Endothelial cell of umbilical vein (primary cell): Measurements from ENCODE around the gene TARDBP. TPM values are rescaled to one million over a fixed set of nuclear protein-coding genes. Genes with fewer than 3 reads are reported as not detected.
"Not testable (repeated sequence)": the region's sequence is repeated elsewhere in the genome, so short reads cannot be mapped to it uniquely, and the experiment has no call there.

Experiments used
- BruUV-seq: library from RNA; stranded (reverse); fragments of 400-500 nt; replicated peaks from 2 replicates; lab custom pipeline; 2021; lab: Mats Ljungman, UMichigan
- CTCF ChIA-PET: fragments of 300-600, 350-600 bp; sonication (Branson Sonifier 250); formaldehyde crosslinking; loops from one replicate; lab custom pipeline; 2021; ENCODE audit warnings: antibody characterized with exemption, inconsistent platforms; lab: Charles Lee
- POLR2A ChIA-PET: fragments of 300-600, 350-600 bp; sonication (Branson Sonifier 250); formaldehyde crosslinking; loops from one replicate; lab custom pipeline; 2021; ENCODE audit warnings: antibody characterized with exemption, inconsistent platforms; lab: Charles Lee
- DNase-seq: peaks from one replicate; pipeline ENCODE4 v3.0.0-alpha.2; 2011; ENCODE audit warnings: low read depth, low spot score
- FAIRE-seq: peaks from 2 replicates; lab custom pipeline; 2011; peaks lifted over from hg19 to GRCh38; lab: Jason Lieb, UNC
- H2AFZ ChIP-seq: 2 replicates; pipeline ENCODE4 v1.6.0; 2012; ENCODE audit warnings: low read depth, low read length, control low read depth, inconsistent platforms
- H3K27ac ChIP-seq: 2 replicates; pipeline ENCODE4 v1.5.1; 2011; ENCODE audit warnings: low read depth, mild to moderate bottlenecking, control low read depth, low read length, moderate library complexity; ENCODE audit not compliant: insufficient read depth
- H3K27me3 ChIP-seq, 2 experiments: 2 replicates each; pipeline versions ENCODE4 v1.6.0 to v1.6.1; 2011; ENCODE audit warnings: low read length in 2 of 2, mixed read lengths in 1 of 2; ENCODE audit not compliant: control insufficient read depth in 2 of 2, insufficient read depth in 2 of 2
- H3K36me3 ChIP-seq, 2 experiments: 2 replicates in 1 of 2; 3 replicates in 1 of 2; pipeline ENCODE4 v1.5.1; 2011; ENCODE audit warnings: low read length in 2 of 2, mild to moderate bottlenecking in 1 of 2, moderate library complexity in 1 of 2; ENCODE audit not compliant: control insufficient read depth in 2 of 2, insufficient read depth in 2 of 2; ENCODE audit errors: extremely low read depth in 1 of 2
- H3K4me1 ChIP-seq: 3 replicates; pipeline ENCODE4 v1.5.1; 2011; ENCODE audit warnings: mild to moderate bottlenecking, low read length; ENCODE audit not compliant: control insufficient read depth, insufficient read depth; ENCODE audit errors: extremely low read depth
- H3K4me2 ChIP-seq: 2 replicates; pipeline ENCODE4 v1.6.1; 2011; ENCODE audit warnings: low read length, control low read depth, mixed read lengths; ENCODE audit not compliant: insufficient read depth
- H3K4me3 ChIP-seq, 3 experiments: fragments of 200-600 bp in 1 of 3; sonication (generic), shearing (Covaris generic) in 1 of 3; replicated peaks in 1 of 3; 2 replicates each; pipeline ENCODE4 v1.5.1; 2011 to 2016; ENCODE audit warnings: control low read depth in 3 of 3, low read length in 3 of 3, mild to moderate bottlenecking in 2 of 3, inconsistent platforms in 1 of 3, low read depth in 1 of 3, moderate library complexity in 1 of 3; ENCODE audit not compliant: insufficient read depth in 1 of 3
- H3K79me2 ChIP-seq: 2 replicates; pipeline ENCODE4 v1.6.0; 2012; ENCODE audit warnings: low read length, inconsistent platforms; ENCODE audit not compliant: control insufficient read depth, insufficient read depth
- H3K9ac ChIP-seq: replicated peaks from 2 replicates; pipeline ENCODE3; 2011; ENCODE audit warnings: low read length, control low read depth; ENCODE audit not compliant: insufficient read depth; ENCODE audit errors: extremely low read depth
- H3K9me1 ChIP-seq: replicated peaks from 3 replicates; pipeline ENCODE4 v1.6.0; 2011; ENCODE audit warnings: mild to moderate bottlenecking, low read length; ENCODE audit not compliant: control insufficient read depth, insufficient read depth; ENCODE audit errors: extremely low read depth
- H3K9me3 ChIP-seq: replicated peaks from 2 replicates; pipeline ENCODE4 v1.5.1; 2012; ENCODE audit warnings: low read length, inconsistent platforms; ENCODE audit not compliant: control insufficient read depth, insufficient read depth
- H4K20me1 ChIP-seq: replicated peaks from 2 replicates; pipeline ENCODE3; 2011; ENCODE audit warnings: mild to moderate bottlenecking, low read length; ENCODE audit not compliant: control insufficient read depth, insufficient read depth; ENCODE audit errors: extremely low read depth
- EZH2 ChIP-seq: IDR thresholded peaks from 2 replicates; pipeline ENCODE4 v1.6.1; 2012; ENCODE audit warnings: borderline replicate concordance, low read depth, mild to moderate bottlenecking, moderate library complexity, low read length, inconsistent platforms; ENCODE audit not compliant: severe bottlenecking
- FOS ChIP-seq: IDR thresholded peaks from 2 replicates; pipeline ENCODE4 v1.6.1; 2011; ENCODE audit warnings: mild to moderate bottlenecking, low read length, moderate library complexity, borderline replicate concordance; ENCODE audit not compliant: insufficient read depth
- GATA2 ChIP-seq: IDR thresholded peaks from 2 replicates; pipeline ENCODE4 v1.7.0; 2011; ENCODE audit warnings: low read depth, mild to moderate bottlenecking, moderate library complexity, mixed read lengths, low read length; ENCODE audit not compliant: insufficient read length, insufficient read depth
- JUN ChIP-seq: IDR thresholded peaks from 2 replicates; pipeline ENCODE4 v1.6.1; 2011; ENCODE audit warnings: borderline replicate concordance, low read depth; ENCODE audit not compliant: insufficient read length, insufficient read depth
- MAX ChIP-seq: IDR thresholded peaks from 2 replicates; pipeline ENCODE4 v1.6.1; 2011; ENCODE audit not compliant: insufficient read depth, insufficient read length
- MYC ChIP-seq: IDR thresholded peaks from one replicate; pipeline ENCODE4 v1.6.1; 2011; ENCODE audit warnings: mild to moderate bottlenecking, low read depth, low read length
- POLR2A ChIP-seq: IDR thresholded peaks from 2 replicates; pipeline ENCODE4 v1.6.1; 2012; ENCODE audit warnings: low read depth, mild to moderate bottlenecking, control low read depth, low read length
- POLR2AphosphoS5 ChIP-seq: IDR thresholded peaks from 2 replicates; pipeline ENCODE4 v1.6.1; 2012; ENCODE audit warnings: low read depth, mild to moderate bottlenecking, control low read depth, low read length, moderate library complexity; ENCODE audit not compliant: insufficient read depth
- dilution Hi-C: fragments of 300-500 bp; cut with MboI; formaldehyde crosslinking; loops from one replicate; pipeline ENCODE4 v1.15.0; 2019; ENCODE audit warnings: low sequenced_read_pairs; ENCODE audit not compliant: extremely low pct_ligation_motif_present
- intact Hi-C: fragments of 100-400 bp; cut with micrococcal nuclease; formaldehyde crosslinking; loops from one replicate; pipeline ENCODE4 v1.10.0; 2022
- polyA plus RNA-seq, 4 experiments: library from polyadenylated mRNA; depleted of rRNA in 3 of 4; stranded (reverse) in 3 of 4; unstranded in 1 of 4; fragments of >200 nt; gene quantifications; 2 replicates each; pipeline versions ENCODE4 v1.2.1 to v1.2.3, GENCODE V29; 2011 to 2012; ENCODE audit warnings: missing spikeins in 1 of 4
- total RNA-seq: library from RNA; stranded (reverse); gene quantifications from 2 replicates; pipeline ENCODE4 v1.2.3, GENCODE V29; 2021
- TF ChIP-seq, protein P1 (sequence below), 2 donors: IDR thresholded peaks; 1 replicate in 1 of 2; 2 replicates in 1 of 2; pipeline ENCODE4 v1.5.1; 2011; ENCODE audit warnings: low read length in 2 of 2, mild to moderate bottlenecking in 2 of 2, moderate library complexity in 2 of 2, control low read depth in 1 of 2, inconsistent platforms in 1 of 2, low read depth in 1 of 2; ENCODE audit not compliant: insufficient read depth in 1 of 2; ENCODE audit errors: extremely low read depth in 1 of 2

The TARDBP gene
- total and polyA plus RNA-seq, 2 donors (not counting 3 experiments of a cell fraction or from before 2014, with no cell fraction given), result 106 to 183 TPM

DNA sequence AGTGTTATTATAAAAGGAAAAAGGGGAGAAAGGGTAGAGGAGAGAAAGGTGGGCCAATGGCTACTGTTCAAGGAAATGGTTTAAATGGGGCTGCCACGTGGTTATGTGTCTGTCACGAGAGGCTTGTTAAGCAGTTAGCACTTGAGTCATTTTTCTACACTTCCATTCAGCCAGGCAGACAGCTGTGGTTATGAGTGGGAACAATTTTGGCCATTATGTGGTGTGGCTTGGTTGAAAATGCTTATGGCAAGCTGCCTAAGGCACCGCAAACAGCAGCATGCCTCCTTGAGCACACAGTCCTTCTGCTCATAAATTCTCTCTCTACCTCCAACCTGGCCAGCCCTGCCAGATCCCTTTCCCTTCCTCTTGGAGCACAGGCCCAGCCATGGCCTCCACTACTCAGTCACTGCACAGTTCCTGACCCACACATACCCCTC is 50.5 kb downstream of the TARDBP start:
- Histone ChIP-seq H3K79me2 (peaks cover 19% of the 10 kb centered on the region), H3K4me1 (peaks cover 13% of the 10 kb centered on the region), H3K9me3 (no peaks in the 10 kb centered on the region), H3K9me1 (no peaks in the 10 kb centered on the region), H3K9ac (no peak overlapping the region), H3K27ac (no peak overlapping the region), H3K4me2 (no peak overlapping the region), H3K36me3 (peaks cover 7 to 18% of the 10 kb centered on the region in 2 experiments), H4K20me1 (no peaks in the 10 kb centered on the region), H3K27me3 (no peaks in the 10 kb centered on the region), H2AFZ (no peak overlapping the region), H3K4me3 (no peak overlapping the region)
- TF ChIP-seq FOS (no peak), JUN (no peak), MYC (no peak), POLR2AphosphoS5 (no peak), POLR2A (no peak), EZH2 (no peak), GATA2 (no peak), MAX (no peak)
- TF ChIP-seq, protein P1, sequence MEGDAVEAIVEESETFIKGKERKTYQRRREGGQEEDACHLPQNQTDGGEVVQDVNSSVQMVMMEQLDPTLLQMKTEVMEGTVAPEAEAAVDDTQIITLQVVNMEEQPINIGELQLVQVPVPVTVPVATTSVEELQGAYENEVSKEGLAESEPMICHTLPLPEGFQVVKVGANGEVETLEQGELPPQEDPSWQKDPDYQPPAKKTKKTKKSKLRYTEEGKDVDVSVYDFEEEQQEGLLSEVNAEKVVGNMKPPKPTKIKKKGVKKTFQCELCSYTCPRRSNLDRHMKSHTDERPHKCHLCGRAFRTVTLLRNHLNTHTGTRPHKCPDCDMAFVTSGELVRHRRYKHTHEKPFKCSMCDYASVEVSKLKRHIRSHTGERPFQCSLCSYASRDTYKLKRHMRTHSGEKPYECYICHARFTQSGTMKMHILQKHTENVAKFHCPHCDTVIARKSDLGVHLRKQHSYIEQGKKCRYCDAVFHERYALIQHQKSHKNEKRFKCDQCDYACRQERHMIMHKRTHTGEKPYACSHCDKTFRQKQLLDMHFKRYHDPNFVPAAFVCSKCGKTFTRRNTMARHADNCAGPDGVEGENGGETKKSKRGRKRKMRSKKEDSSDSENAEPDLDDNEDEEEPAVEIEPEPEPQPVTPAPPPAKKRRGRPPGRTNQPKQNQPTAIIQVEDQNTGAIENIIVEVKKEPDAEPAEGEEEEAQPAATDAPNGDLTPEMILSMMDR (IDR thresholded peaks at IDR 0.05; ENCODE audit: extremely low read depth in 1 of 2, insufficient read depth in 1 of 2, low read depth in 1 of 2, low read length in 2 of 2), result no peak
- no TSS peak for BruUV-seq
- FAIRE-seq (no peak), DNase-seq (no peak)
- dilution Hi-C loops, result no loop called here
- ChIA-PET POLR2A (no interaction called here), CTCF (interaction anchor here (4.1 kb wide), 1 partner anchor 25 kb away, joined by 69 read pairs; no protein-coding TSS in a partner anchor)
- intact Hi-C loops, result loop anchor here (5.0 kb wide), 1 partner anchor 34 kb away; the partner anchor contains the start of gene EXOSC10

DNA sequence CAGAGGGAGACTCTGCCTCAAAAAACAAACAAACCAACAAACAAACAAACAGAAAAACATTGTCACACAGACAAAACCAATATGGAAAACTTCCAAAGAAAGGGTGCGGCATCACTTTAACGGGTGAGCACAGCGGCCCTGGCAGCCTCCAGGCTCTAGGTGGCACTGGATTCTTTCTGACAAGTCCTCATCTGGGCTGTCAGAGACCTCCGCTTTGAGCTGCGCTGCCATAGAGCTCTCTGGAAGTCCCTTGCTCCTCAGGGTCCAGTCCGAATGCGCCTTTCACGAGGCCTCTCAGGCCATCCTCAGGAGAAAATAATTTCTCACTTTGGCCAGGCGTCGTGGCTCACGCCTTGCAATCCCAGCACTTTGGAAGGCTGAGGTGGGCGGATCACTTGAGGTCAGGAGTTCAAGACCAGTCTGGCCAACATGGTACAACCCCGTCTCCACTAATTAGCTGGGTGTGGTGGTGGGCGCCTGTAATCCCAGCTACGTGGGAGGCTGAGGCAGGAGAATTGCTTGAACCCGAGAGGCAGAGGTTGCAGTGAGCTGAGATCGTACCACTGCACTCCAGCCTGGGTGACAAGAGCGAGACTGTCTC is 51.6 kb downstream of the TARDBP start:
- H3K9me1 ChIP-seq, FAIRE-seq, H3K4me2 ChIP-seq, POLR2A ChIA-PET, H3K9me3 ChIP-seq, H2AFZ ChIP-seq, H3K4me3 ChIP-seq, H4K20me1 ChIP-seq, DNase-seq, H3K4me1 ChIP-seq, H3K27me3 ChIP-seq, H3K9ac ChIP-seq, dilution Hi-C loops, BruUV-seq, H3K27ac ChIP-seq: not testable (repeated sequence)
- Histone ChIP-seq H3K36me3 (peaks cover 16 to 26% of the 10 kb centered on the region in 2 experiments), H3K79me2 (peaks cover 12% of the 10 kb centered on the region)
- intact Hi-C loops, result loop anchor here (5.0 kb wide), 1 partner anchor 33 kb away; the partner anchor contains the start of gene EXOSC10
- CTCF ChIA-PET, result interaction anchor here (3.1 kb wide), 1 partner anchor 26 kb away, joined by 12 read pairs; no protein-coding TSS in a partner anchor
